Astrocyte of the cerebellum (primary cell): ENCODE results near the gene ARHGEF4.
"Not testable (repeated sequence)": the region's sequence is repeated elsewhere in the genome, so short reads cannot be mapped to it uniquely, and the experiment has no call there.

Experiments
- DNase-seq: peaks from one replicate; pipeline ENCODE4 v3.0.0-alpha.2; 2011; ENCODE audit warnings: low read depth
- H3K4me3 ChIP-seq: 2 replicates; pipeline ENCODE4 v1.5.1; 2011; ENCODE audit warnings: mild to moderate bottlenecking, low read depth, low read length, moderate library complexity
- CTCF ChIP-seq: IDR thresholded peaks from 2 replicates; pipeline ENCODE4 v1.5.1; 2012; ENCODE audit warnings: low read length, low read depth, moderate library complexity, mild to moderate bottlenecking; ENCODE audit errors: missing control alignments
- in situ Hi-C: cut with HindIII; loops from 2 replicates; pipeline ENCODE4 v1.10.0; 2017; ENCODE audit warnings: low sequenced_read_pairs

ARHGEF4 gene

GRCh38 chr2:130986890-130987493, 150.3 kb downstream of the ARHGEF4 start:
- no peak overlapping the region for H3K4me3 ChIP-seq
- in situ Hi-C loops: no loop called here
- DNase-seq: no peak
- TF ChIP-seq CTCF: no peak

GRCh38 chr2:130987519-130988425, 151.1 kb downstream of the ARHGEF4 start:
- no peak overlapping the region for H3K4me3 ChIP-seq
- in situ Hi-C loops: no loop called here
- no peak for TF ChIP-seq CTCF
- DNase-seq: no peak

GRCh38 chr2:130991446-130991845, 154.7 kb downstream of the ARHGEF4 start:
- DNase-seq, H3K4me3 ChIP-seq, in situ Hi-C loops: not testable (repeated sequence)

- in situ Hi-C loops, DNase-seq, H3K4me3 ChIP-seq: not testable (repeated sequence)
These were observed 155.3 kb downstream of the ARHGEF4 start for GRCh38 chr2:130992003-130992402.

GRCh38 chr2:130996691-130997090, 160.0 kb downstream of the ARHGEF4 start:
- DNase-seq: no peak
- in situ Hi-C loops: no loop called here
- H3K4me3 ChIP-seq: no peak overlapping the region
- no peak for TF ChIP-seq CTCF

GRCh38 chr2:130997198-130997597, 160.5 kb downstream of the ARHGEF4 start:
- DNase-seq: no peak
- no peak for TF ChIP-seq CTCF
- no peak overlapping the region for H3K4me3 ChIP-seq
- in situ Hi-C loops: no loop called here

GRCh38 chr2:130998561-130998960, 161.8 kb downstream of the ARHGEF4 start:
- in situ Hi-C loops: no loop called here
- no peak for TF ChIP-seq CTCF
- DNase-seq: no peak
- H3K4me3 ChIP-seq: no peak overlapping the region
